Measurements from ENCODE around the gene NKD2.
"Not testable (repeated sequence)": the region's sequence is repeated elsewhere in the genome, so short reads cannot be mapped to it uniquely, and the experiment has no call there.

Gene NKD2

DNA sequence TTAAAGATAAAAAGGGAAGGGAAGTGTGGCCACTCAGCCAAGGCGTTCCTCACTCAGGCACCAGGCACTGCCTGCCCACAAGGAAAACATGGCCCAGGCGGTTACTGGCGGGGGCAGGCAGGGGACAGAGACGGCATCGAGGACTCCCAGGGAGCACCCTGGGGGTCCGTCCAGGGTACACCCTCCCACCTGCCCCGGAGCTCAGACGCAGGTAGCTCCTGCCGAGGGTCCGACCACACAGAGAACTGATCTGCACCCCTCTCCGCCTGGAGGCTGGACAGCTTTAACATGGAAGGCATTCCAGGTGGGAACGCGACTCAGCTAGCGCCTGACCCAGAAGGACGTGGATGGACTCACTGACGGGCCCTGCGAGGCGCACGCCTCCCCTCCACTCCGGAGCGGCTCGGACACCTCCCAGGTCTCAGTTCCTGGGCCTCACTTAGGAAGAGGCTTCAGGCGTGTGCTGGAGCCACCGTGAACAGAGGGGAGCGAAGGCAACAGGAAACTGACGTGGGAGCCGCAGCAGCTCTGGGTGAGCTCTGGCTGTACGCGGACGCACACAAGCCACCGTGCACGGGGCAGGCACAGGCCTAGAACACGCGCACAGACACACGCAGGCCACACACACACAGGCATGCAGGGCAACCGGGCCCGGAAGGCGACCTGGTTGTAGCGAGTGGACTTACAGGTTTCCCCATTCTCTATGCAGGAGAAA is 47.5 kb downstream of the NKD2 start:
- no peak for DNase-seq (ENCODE audit: extremely low read depth in 1 of 2, low read depth in 1 of 2)

GRCh38 chr5:1056611-1057484 is 48.2 kb downstream of the NKD2 start:
- no peak for DNase-seq (ENCODE audit: extremely low read depth in 1 of 2, low read depth in 1 of 2)

- DNase-seq (ENCODE audit: extremely low read depth in 1 of 2, low read depth in 1 of 2) = no peak
These were observed 49.0 kb downstream of the NKD2 start for GRCh38 chr5:1057485-1058082.

- DNase-seq (ENCODE audit: extremely low read depth in 1 of 2, low read depth in 1 of 2) = no peak
These were observed 49.7 kb downstream of the NKD2 start for GRCh38 chr5:1058083-1058945.

- DNase-seq (ENCODE audit: extremely low read depth in 1 of 2, low read depth in 1 of 2) = no peak
These were observed 50.6 kb downstream of the NKD2 start for GRCh38 chr5:1058988-1059883.

DNA sequence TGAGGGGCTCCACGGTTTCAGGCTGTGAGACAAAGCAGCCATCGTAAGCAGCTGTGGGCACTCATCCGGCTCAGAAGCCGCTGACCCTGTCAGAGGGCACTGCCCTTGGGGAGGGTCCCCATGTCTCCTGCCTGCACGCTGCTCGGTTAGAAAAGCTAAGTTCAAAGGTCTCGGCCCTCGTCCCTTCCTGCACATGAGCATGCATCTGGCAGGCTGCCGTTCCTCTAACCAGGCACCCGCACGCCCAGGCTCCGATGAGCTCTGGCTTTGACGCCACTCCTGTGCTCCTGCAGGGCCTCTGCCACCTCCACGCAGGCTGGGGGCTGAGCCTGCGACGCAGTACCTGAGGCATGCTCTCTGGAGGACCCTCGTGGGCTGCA is 51.3 kb downstream of the NKD2 start:
- no peak for DNase-seq (ENCODE audit: extremely low read depth in 1 of 2, low read depth in 1 of 2)

DNA sequence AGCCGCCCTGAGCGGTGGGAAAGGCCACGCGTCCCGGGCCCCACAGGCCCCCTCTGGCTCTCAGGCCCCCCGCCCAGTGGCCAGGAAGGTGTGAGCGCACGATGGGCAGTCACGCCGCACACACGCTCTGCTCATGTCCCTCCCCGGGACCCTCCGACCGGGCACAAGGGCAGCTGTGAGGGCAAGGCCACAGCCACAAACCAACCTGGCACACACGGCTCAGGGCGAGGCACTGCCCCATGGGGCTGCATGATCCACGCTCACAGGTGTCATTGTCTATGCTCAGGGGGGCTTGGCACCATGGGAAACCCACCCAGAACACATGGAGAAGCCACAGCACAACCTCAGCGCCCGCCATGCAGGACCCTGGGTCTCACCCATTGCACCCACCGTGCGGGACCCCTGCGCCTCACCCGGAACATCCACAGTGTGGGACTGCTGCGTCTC is 52.0 kb downstream of the NKD2 start:
- DNase-seq (ENCODE audit: extremely low read depth in 1 of 2, low read depth in 1 of 2) = no peak

GRCh38 chr5:1061292-1061691 is 52.7 kb downstream of the NKD2 start:
- DNase-seq (ENCODE audit: extremely low read depth in 1 of 2, low read depth in 1 of 2) = not testable (repeated sequence)

- DNase-seq (ENCODE audit: extremely low read depth in 1 of 2, low read depth in 1 of 2) = no peak
These were observed 53.3 kb downstream of the NKD2 start for GRCh38 chr5:1061916-1062315.

- no peak for DNase-seq (ENCODE audit: extremely low read depth in 1 of 2, low read depth in 1 of 2)
These were observed 54.4 kb downstream of the NKD2 start for GRCh38 chr5:1062761-1063568.

- no peak for DNase-seq (ENCODE audit: extremely low read depth in 1 of 2, low read depth in 1 of 2)
These were observed 55.2 kb downstream of the NKD2 start for GRCh38 chr5:1063661-1064382.

DNA sequence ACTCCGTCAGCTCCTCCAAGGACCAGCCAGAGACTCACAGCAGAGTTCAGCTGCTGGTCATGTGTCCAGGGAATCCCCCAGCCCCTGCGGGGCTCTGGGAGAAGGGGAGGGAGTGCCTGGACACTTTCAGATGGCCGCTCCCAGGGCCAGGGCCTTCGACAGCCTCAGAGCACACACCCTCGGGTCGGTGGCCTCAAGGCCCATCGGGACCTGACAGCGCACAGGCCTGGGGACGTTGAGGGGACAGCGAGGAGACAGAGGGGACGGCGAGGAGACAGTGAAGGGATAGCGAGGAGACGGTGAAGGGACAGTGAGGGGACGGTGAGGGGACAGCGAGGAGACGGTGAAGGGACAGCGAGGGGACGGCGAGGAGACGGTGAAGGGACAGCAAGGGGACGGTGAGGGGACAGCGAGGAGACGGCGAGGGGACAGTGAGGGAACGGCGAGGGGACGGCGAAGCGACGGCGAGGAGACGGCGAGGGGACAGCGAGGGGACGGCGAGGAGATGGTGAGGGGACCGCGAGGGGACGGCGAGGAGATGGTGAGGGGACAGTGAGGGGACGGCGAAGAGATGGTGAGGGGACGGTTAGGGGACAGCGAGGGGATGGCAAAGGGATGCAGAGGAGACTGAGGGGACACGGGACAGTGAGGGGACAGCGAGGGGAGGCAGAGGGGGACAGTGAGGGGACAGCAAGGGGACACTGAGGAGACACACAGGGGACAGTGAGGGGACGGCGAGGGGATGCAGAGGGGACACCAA is 56.0 kb downstream of the NKD2 start:
- DNase-seq (ENCODE audit: extremely low read depth in 1 of 2, low read depth in 1 of 2) = no peak

GRCh38 chr5:1065143-1065750 is 56.6 kb downstream of the NKD2 start:
- no peak for DNase-seq (ENCODE audit: extremely low read depth in 1 of 2, low read depth in 1 of 2)

- no peak for DNase-seq (ENCODE audit: extremely low read depth in 1 of 2, low read depth in 1 of 2)
These were observed 57.5 kb downstream of the NKD2 start for GRCh38 chr5:1065891-1066650.

DNA sequence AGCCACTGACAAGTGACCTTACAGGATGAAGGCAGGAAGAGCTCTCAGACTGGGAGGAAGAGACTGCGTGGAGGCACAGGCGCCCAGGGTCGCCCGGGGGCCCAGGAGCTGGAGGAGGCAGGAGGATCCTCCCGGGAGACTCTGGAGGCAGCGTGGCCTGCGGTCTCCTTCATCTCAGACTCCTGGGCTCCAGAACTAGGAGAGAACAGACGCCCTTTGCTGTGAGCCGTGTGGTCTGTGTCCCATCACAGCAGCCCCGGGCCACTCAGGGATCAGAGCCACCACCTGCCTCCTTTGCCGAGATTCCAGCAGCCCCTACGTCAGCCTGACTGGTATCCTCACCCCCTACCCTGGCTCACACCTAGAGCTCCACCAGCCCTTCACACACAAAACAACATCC is 58.1 kb downstream of the NKD2 start:
- no peak for DNase-seq (ENCODE audit: extremely low read depth in 1 of 2, low read depth in 1 of 2)

All from stimulated activated CD8-positive, alpha-beta memory T cell treated with anti-CD3 and anti-CD28 coated beads, Interleukin-7, amount 100 ng/mL, for 48 hours (primary cell).